Gastrocnemius medialis (tissue), 4 donors: ENCODE results near the gene SLX4IP. TPM values are rescaled to one million over a fixed set of nuclear protein-coding genes. Genes with fewer than 3 reads are reported as not detected.

ENCODE experiments used
- ATAC-seq, 2 donors: fragments of 150-250 bp; one replicate each; pipeline ENCODE4 v1.9.1; 2016
- DNase-seq, 2 donors: peaks; one replicate each; pipeline ENCODE4 v3.0.0-alpha.2; 2019
- H3K27ac ChIP-seq, 4 donors: fragments of 200-600 bp; sonication (generic); 1 replicate in 1 of 4; 2 replicates in 3 of 4; pipeline ENCODE4 v1.5.1; 2016 to 2018; ENCODE audit warnings: mild to moderate bottlenecking in 2 of 4, moderate library complexity in 1 of 4
- H3K27me3 ChIP-seq, 3 donors: fragments of 200-600 bp; sonication (generic) in 2 of 3; 1 replicate in 1 of 3; 2 replicates in 2 of 3; pipeline versions ENCODE4 v1.5.1 to v1.6.0; 2016 to 2019; ENCODE audit warnings: mild to moderate bottlenecking in 1 of 3, moderate library complexity in 1 of 3
- H3K36me3 ChIP-seq, 2 donors: fragments of 200-600 bp; sonication (generic) in 1 of 2; one replicate each; pipeline ENCODE4 v1.5.1; 2017 to 2018
- H3K4me1 ChIP-seq, 2 donors: fragments of 200-600 bp; sonication (generic) in 1 of 2; one replicate each; pipeline ENCODE4 v1.5.1; 2016 to 2017; ENCODE audit warnings: mild to moderate bottlenecking in 2 of 2
- H3K4me3 ChIP-seq, 4 donors: fragments of 200-600 bp; sonication (generic) in 3 of 4; 1 replicate in 1 of 4; 2 replicates in 3 of 4; pipeline ENCODE4 v1.5.1; 2016 to 2019; ENCODE audit warnings: mild to moderate bottlenecking in 2 of 4
- H3K9me3 ChIP-seq, 3 donors: fragments of 200-600 bp; sonication (generic) in 2 of 3; 1 replicate in 1 of 3; 2 replicates in 2 of 3; pipeline ENCODE4 v1.5.1; 2016 to 2019
- POLR2A ChIP-seq, 2 donors: fragments of 450-650 bp; IDR thresholded peaks; one replicate each; pipeline ENCODE4 v1.6.1; 2017; ENCODE audit warnings: antibody characterized with exemption in 2 of 2, mild to moderate bottlenecking in 2 of 2, moderate library complexity in 2 of 2
- in situ Hi-C, 4 donors: fragments of 200-750 bp; cut with MboI; loops; one replicate each; pipeline versions ENCODE4 v1.15.0 to v1.8.0; 2017; ENCODE audit warnings: low sequenced_read_pairs in 4 of 4
- intact Hi-C: fragments of 100-400 bp; cut with DNase I; formaldehyde crosslinking; loops from one replicate; pipeline ENCODE4 v1.15.1; 2023; ENCODE audit warnings: low total_unique reads
- total RNA-seq, 4 donors: library from RNA; depleted of rRNA; stranded (reverse); fragments of >200 nt; gene quantifications; one replicate each; pipeline versions ENCODE4 v1.1.0 to v1.2.3, GENCODE V29; 2016
- TF ChIP-seq, protein P1 (sequence below), 5 experiments: fragments of 450-650 bp in 3 of 5; fragments of 200-600 bp in 2 of 5; sonication (generic) in 2 of 5; IDR thresholded peaks in 4 of 5; conservative IDR thresholded peaks in 1 of 5; 1 replicate in 4 of 5; 2 replicates in 1 of 5; pipeline ENCODE4 v1.5.1; 2016 to 2019; ENCODE audit warnings: antibody characterized with exemption in 5 of 5, mild to moderate bottlenecking in 3 of 5, moderate library complexity in 3 of 5

SLX4IP gene
- total RNA-seq, 4 donors from 2014 or later = 0.22 to 1.3 (median 0.71) TPM

DNA sequence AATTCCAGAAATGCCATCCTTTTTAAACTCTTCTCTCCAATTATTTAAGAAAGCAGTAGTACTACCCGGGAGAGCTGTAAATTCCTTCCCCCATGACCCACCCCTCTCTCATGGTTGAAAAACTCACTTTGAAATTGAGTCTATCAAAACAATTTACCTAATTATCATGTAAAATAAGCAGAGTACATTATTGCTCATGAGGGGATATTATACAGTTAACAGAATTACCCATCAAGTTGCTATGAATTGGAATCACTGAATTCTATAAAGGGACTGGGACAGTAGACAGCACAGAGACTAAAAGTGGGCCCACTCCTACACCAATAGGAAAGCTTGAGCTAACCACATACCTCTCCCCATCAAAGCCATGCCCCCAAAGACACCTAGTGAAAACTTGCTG, 222.3 kb downstream of the SLX4IP start:
- Histone ChIP-seq H3K9me3 (no peaks in the 10 kb centered on the region), H3K27ac (peak overlapping the region in 1 of 4 donors; percentile 16), H3K36me3 (peaks cover 0 to 9% of the 10 kb centered on the region in 2 donors), H3K4me3 (no peak overlapping the region), H3K27me3 (no peaks in the 10 kb centered on the region), H3K4me1 (peaks cover 43 to 69% of the 10 kb centered on the region in 2 donors)
- ATAC-seq (no peak), DNase-seq (no peak)
- no peak for TF ChIP-seq POLR2A (IDR thresholded peaks at IDR 0.05)
- TF ChIP-seq, protein P1, sequence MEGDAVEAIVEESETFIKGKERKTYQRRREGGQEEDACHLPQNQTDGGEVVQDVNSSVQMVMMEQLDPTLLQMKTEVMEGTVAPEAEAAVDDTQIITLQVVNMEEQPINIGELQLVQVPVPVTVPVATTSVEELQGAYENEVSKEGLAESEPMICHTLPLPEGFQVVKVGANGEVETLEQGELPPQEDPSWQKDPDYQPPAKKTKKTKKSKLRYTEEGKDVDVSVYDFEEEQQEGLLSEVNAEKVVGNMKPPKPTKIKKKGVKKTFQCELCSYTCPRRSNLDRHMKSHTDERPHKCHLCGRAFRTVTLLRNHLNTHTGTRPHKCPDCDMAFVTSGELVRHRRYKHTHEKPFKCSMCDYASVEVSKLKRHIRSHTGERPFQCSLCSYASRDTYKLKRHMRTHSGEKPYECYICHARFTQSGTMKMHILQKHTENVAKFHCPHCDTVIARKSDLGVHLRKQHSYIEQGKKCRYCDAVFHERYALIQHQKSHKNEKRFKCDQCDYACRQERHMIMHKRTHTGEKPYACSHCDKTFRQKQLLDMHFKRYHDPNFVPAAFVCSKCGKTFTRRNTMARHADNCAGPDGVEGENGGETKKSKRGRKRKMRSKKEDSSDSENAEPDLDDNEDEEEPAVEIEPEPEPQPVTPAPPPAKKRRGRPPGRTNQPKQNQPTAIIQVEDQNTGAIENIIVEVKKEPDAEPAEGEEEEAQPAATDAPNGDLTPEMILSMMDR (IDR thresholded peaks at IDR 0.05 in 4 of 5, conservative IDR thresholded peaks at IDR 0.05 in 1 of 5) = no peak
- in situ Hi-C loops = loop anchor here in 1 of 4 donors (25.0 kb wide), 1 partner anchor 1255 kb away; the partner anchor contains the start of gene BTBD3
- intact Hi-C loops = no loop called here

DNA sequence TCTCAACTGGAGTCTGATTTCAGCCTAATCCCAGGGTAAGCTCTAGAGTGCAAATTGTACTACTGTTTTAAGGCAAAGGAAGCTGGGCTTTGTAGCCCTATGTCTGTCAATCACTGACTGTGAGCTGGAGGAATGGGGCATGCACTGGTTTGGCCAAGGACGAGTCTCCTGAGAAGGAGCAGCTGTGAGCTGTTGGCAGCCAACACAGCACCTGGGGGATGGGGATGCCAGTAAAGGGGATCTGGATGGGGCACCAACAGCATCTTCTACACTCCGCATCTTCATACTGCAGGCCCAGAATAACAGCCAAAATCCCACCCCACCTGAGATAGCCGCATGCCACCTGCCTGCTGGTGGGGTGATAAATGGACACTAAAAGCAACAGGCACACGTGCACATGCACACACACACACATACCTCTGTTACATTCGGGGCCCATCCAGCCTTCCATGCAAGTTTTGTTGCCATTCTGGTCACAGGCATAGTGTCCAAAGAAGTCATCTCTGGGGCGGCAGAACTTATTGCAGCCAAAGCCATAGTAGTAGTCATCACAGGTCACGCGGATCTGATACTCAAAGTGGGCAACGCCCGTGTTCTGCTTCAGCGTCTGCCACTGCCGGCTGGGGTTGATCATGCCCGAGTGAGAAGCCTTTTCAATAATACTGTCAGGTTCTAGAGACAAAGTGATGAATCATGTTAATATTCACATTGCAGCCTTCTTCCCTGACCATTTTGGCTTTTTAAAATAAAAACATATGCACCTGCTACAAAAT, 223.1 kb downstream of the SLX4IP start:
- no peak for DNase-seq
- no peak overlapping the region for H3K4me3 ChIP-seq
- intact Hi-C loops = no loop called here
- H3K9me3 ChIP-seq = no peaks in the 10 kb centered on the region
- H3K27ac ChIP-seq = peak overlapping the region in 1 of 4 donors; percentile 5
- no peak for TF ChIP-seq POLR2A (IDR thresholded peaks at IDR 0.05)
- H3K4me1 ChIP-seq = peaks cover 35 to 69% of the 10 kb centered on the region in 2 donors
- no peak for ATAC-seq
- H3K36me3 ChIP-seq = peaks cover 0 to 12% of the 10 kb centered on the region in 2 donors
- in situ Hi-C loops = loop anchor here in 1 of 4 donors (25.0 kb wide), 1 partner anchor 1254 kb away; the partner anchor contains the start of gene BTBD3
- H3K27me3 ChIP-seq = no peaks in the 10 kb centered on the region

DNA sequence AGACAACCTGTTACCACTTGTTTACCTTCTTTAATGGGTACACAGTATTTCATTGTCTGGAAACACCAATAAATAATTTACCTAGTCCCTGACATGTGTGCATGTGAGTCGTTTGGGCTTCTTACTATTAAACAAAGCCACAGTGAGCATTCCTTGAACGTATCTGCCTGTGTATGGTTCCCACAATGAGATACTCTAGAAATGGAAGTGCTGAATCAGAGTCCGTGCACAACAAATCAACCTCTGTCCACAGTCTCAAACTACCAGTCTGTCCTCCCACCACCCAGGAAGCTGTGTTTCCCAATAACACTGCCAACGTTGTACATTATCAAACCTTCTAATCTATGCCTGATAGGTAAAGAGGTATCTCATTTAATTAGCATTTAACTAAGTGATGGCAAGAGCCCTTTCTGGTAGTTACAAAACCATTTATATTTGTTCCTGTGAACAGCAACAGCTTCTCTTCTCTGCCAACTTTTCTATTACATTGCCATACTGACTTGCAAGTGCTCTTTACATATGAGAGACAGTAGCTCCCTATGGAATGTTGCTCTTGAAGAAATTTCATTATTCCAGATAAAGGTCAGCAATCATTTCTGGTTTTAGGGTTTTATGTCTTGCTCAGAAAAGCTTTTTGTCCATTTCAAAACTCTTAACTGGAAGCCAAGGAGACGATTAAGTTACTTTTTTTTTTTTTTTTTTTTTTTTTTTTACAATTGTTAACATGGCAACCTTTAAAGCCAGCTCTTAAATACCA, 223.9 kb downstream of the SLX4IP start:
- Histone ChIP-seq H3K27ac (peak overlapping the region in 2 of 4 donors; percentile 65 to 66), H3K4me1 (peaks cover 32 to 63% of the 10 kb centered on the region in 2 donors), H3K4me3 (no peak overlapping the region), H3K27me3 (no peaks in the 10 kb centered on the region), H3K36me3 (peaks cover 0 to 12% of the 10 kb centered on the region in 2 donors), H3K9me3 (no peaks in the 10 kb centered on the region)
- DNase-seq = no peak
- in situ Hi-C loops = loop anchor here in 1 of 4 donors (25.0 kb wide), 1 partner anchor 1253 kb away; the partner anchor contains the start of gene BTBD3
- no peak for TF ChIP-seq POLR2A (IDR thresholded peaks at IDR 0.05)
- TF ChIP-seq, protein P1 (IDR thresholded peaks at IDR 0.05 in 4 of 5, conservative IDR thresholded peaks at IDR 0.05 in 1 of 5) = no peak
- intact Hi-C loops = no loop called here
- ATAC-seq = no peak

DNA sequence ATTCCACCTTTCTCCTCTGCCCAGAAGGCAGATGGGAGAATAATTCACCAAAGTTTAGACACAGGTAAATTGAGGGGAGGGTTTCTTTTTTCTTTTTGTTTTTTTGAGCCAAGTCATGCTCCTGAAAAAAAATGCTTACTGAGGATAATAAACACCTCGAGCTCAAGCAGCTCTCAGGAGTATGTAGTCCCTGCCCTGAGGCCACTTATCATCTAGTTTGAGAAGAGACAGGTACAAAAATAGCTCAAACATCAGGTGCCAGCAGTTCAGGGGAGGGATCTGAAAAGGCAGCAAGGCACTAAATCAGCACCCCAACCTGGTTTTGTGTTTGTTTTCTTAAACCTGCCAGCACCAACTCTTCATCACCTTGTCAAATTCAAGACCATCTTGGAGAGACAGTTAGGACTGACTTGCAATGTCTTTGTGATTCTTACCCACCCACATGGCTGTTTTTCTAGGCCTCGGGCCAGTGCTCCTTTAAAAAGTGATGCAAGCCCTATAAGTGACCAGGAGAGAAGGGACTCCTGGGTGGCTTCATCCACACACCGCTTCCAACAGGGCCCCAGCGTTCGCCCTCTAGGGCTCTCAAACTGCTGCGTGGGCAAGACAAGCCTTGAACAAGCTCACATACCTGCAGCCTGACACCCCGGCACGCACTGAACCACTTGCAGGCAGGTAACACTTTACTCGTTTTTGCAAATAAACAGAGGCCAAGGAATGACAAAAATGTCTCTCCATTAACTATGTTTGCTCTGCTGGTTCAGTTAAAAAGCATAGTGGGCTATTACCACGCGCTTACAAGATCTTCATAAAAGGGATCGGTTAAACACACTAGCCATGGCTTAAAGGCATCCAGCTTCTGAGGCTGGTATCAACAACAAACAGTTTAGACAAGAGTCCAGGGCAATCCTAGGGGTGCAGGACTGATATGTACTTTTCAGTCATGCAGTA, 224.8 kb downstream of the SLX4IP start:
- Histone ChIP-seq H3K4me3 (peak overlapping the region in 2 of 4 donors; percentile 17 to 22), H3K4me1 (peaks cover 32 to 61% of the 10 kb centered on the region in 2 donors), H3K36me3 (peaks cover 0 to 9% of the 10 kb centered on the region in 2 donors), H3K9me3 (no peaks in the 10 kb centered on the region), H3K27ac (peak overlapping the region in 3 of 4 donors; percentile 65 to 69 (median 66)), H3K27me3 (no peaks in the 10 kb centered on the region)
- ATAC-seq (peak in 1 of 2 donors; percentile 53), DNase-seq (no peak)
- TF ChIP-seq, protein P1 (IDR thresholded peaks at IDR 0.05 in 4 of 5, conservative IDR thresholded peaks at IDR 0.05 in 1 of 5) = no peak
- no peak for TF ChIP-seq POLR2A (IDR thresholded peaks at IDR 0.05)
- in situ Hi-C loops = loop anchor here in 1 of 4 donors (25.0 kb wide), 1 partner anchor 1252 kb away; the partner anchor contains the start of gene BTBD3
- intact Hi-C loops = no loop called here
